HepG2 (cell line): Measurements from ENCODE around the gene RAMP3. TPM values are rescaled to one million over a fixed set of nuclear protein-coding genes. Genes with fewer than 3 reads are reported as not detected.

Experiments
- ATAC-seq: fragments of 200-7000 bp; cut with Tn5 transposase; 3 replicates; pipeline ENCODE4 v1.9.1; 2020; ENCODE audit warnings: mild to moderate bottlenecking, moderate library complexity
- BruUV-seq: library from RNA; stranded (reverse); fragments of 400-500 nt; replicated peaks from 2 replicates; lab custom pipeline; 2021; lab: Mats Ljungman, UMichigan
- CTCF ChIA-PET: fragments of 300-600 bp; formaldehyde crosslinking; extraction: SDS; loops from one replicate; lab custom pipeline; 2021; ENCODE audit warnings: low total read pairs, inconsistent platforms, low intra/inter-chr PET ratio; lab: Yijun Ruan, JAX
- POLR2A ChIA-PET: fragments of 350-600 bp; sonication (Branson Sonifier 250); formaldehyde crosslinking; loops from one replicate; lab custom pipeline; 2020; ENCODE audit warnings: antibody characterized with exemption, inconsistent platforms; lab: Yijun Ruan, JAX
- DNase-seq: peaks from one replicate; pipeline ENCODE4 v3.0.0-alpha.2; 2015; ENCODE audit warnings: low spot score
- FAIRE-seq: peaks from 3 replicates; lab custom pipeline; 2011; peaks lifted over from hg19 to GRCh38; lab: Jason Lieb, UNC
- H2AFZ ChIP-seq: one replicate; pipeline ENCODE4 v1.6.1; 2011; ENCODE audit warnings: low read length, inconsistent platforms
- H3K27ac ChIP-seq: fragments of 300-600 bp; 3 replicates; pipeline ENCODE4 v1.8.0; 2011; ENCODE audit warnings: mixed run types, mild to moderate bottlenecking, mixed read lengths, low read length, inconsistent platforms; ENCODE audit not compliant: insufficient read depth; ENCODE audit errors: extremely low read length
- H3K27me3 ChIP-seq, 2 experiments: fragments of 200-600 bp in 1 of 2; 2 replicates in 1 of 2; 3 replicates in 1 of 2; pipeline versions ENCODE4 v1.6.0 to v1.8.0; 2011; ENCODE audit warnings: low read length in 2 of 2, mild to moderate bottlenecking in 2 of 2, moderate library complexity in 2 of 2, inconsistent platforms in 1 of 2; ENCODE audit not compliant: insufficient read depth in 2 of 2, control insufficient read depth in 1 of 2
- H3K36me3 ChIP-seq, 2 experiments: fragments of 200-600 bp in 1 of 2; replicated peaks in 1 of 2; 2 replicates in 1 of 2; 3 replicates in 1 of 2; pipeline versions ENCODE4 v1.5.1 to v1.8.0; 2011; ENCODE audit warnings: low read length in 2 of 2, inconsistent platforms in 1 of 2; ENCODE audit not compliant: insufficient read depth in 2 of 2, control insufficient read depth in 1 of 2
- H3K4me1 ChIP-seq: 2 replicates; pipeline ENCODE4 v1.5.1; 2012; ENCODE audit warnings: low read length, inconsistent platforms; ENCODE audit not compliant: insufficient read depth
- H3K4me2 ChIP-seq: 2 replicates; pipeline ENCODE4 v1.6.0; 2011; ENCODE audit warnings: low read depth, low read length, inconsistent platforms
- H3K4me3 ChIP-seq, 3 experiments: fragments of 200-600 bp in 1 of 3; sonication (generic), shearing (Covaris generic) in 1 of 3; replicated peaks in 1 of 3; 2 replicates each; pipeline ENCODE4 v1.5.1; 2011 to 2016; ENCODE audit warnings: low read length in 3 of 3, inconsistent platforms in 2 of 3, low read depth in 2 of 3, mild to moderate bottlenecking in 2 of 3, control low read depth in 1 of 3, mixed read lengths in 1 of 3; ENCODE audit not compliant: insufficient read depth in 1 of 3
- H3K79me2 ChIP-seq: one replicate; pipeline ENCODE4 v1.6.1; 2011; ENCODE audit warnings: low read length, inconsistent platforms; ENCODE audit not compliant: insufficient read depth
- H3K9ac ChIP-seq: 2 replicates; pipeline ENCODE4 v1.6.0; 2011; ENCODE audit warnings: mild to moderate bottlenecking, low read depth, low read length, inconsistent platforms; ENCODE audit not compliant: insufficient read depth
- H3K9me3 ChIP-seq: 2 replicates; pipeline ENCODE4 v1.5.1; 2012; ENCODE audit warnings: mild to moderate bottlenecking, low read length
- H4K20me1 ChIP-seq: 2 replicates; pipeline ENCODE4 v1.6.0; 2011; ENCODE audit warnings: inconsistent platforms, mild to moderate bottlenecking, low read length, moderate library complexity; ENCODE audit not compliant: insufficient read depth
- BHLHE40 ChIP-seq: IDR thresholded peaks from 2 replicates; pipeline ENCODE4 v1.6.1; 2011; ENCODE audit warnings: low read length, improper control_type of control experiment
- GTF3A ChIP-seq: sonication (generic); formaldehyde crosslinking; conservative IDR thresholded peaks from 2 replicates; pipeline ENCODE4 v1.4.0; 2020; ENCODE audit warnings: mild to moderate bottlenecking, missing genetic modification reagents
- NR2F6 ChIP-seq, 2 experiments: IDR thresholded peaks; 2 replicates each; pipeline ENCODE4 v1.6.1; 2016; ENCODE audit warnings: antibody characterized with exemption in 1 of 2, mild to moderate bottlenecking in 1 of 2
- PHF20 ChIP-seq: sonication (generic); formaldehyde crosslinking; IDR thresholded peaks from 2 replicates; pipeline ENCODE4 v1.5.0; 2020; ENCODE audit warnings: mild to moderate bottlenecking, missing genetic modification reagents
- RCOR2 ChIP-seq: IDR thresholded peaks from 2 replicates; pipeline ENCODE4 v1.6.1; 2016; ENCODE audit warnings: missing biosample characterization, missing genetic modification reagents
- ZBTB7A ChIP-seq: sonication (generic); formaldehyde crosslinking; IDR thresholded peaks from 2 replicates; pipeline ENCODE4 v1.8.0; 2022; ENCODE audit warnings: mild to moderate bottlenecking, missing genetic modification reagents
- ZKSCAN5 ChIP-seq: sonication (generic); formaldehyde crosslinking; IDR thresholded peaks from 2 replicates; pipeline ENCODE4 v1.5.1; 2020; ENCODE audit warnings: mild to moderate bottlenecking, missing genetic modification reagents
- ZNF558 ChIP-seq: sonication (generic); formaldehyde crosslinking; IDR thresholded peaks from 2 replicates; pipeline ENCODE4 v1.9.0; 2022; ENCODE audit warnings: mild to moderate bottlenecking, missing genetic modification reagents, borderline replicate concordance
- ZNF570 ChIP-seq: sonication (generic); formaldehyde crosslinking; IDR thresholded peaks from 2 replicates; pipeline ENCODE4 v1.4.0; 2020; ENCODE audit warnings: mild to moderate bottlenecking, missing genetic modification reagents, borderline replicate concordance
- ZNF629 ChIP-seq: sonication (generic); formaldehyde crosslinking; conservative IDR thresholded peaks from 2 replicates; pipeline ENCODE4 v1.5.0; 2020; ENCODE audit warnings: missing genetic modification reagents
- ZNF790 ChIP-seq: sonication (generic); formaldehyde crosslinking; IDR thresholded peaks from 2 replicates; pipeline ENCODE4 v1.8.0; 2022; ENCODE audit warnings: missing genetic modification reagents, mild to moderate bottlenecking, borderline replicate concordance
- ZNF850 ChIP-seq: sonication (generic); formaldehyde crosslinking; conservative IDR thresholded peaks from 2 replicates; pipeline ENCODE4 v1.9.0; 2021; ENCODE audit warnings: mild to moderate bottlenecking, missing genetic modification reagents
- ZNF879 ChIP-seq: sonication (generic); formaldehyde crosslinking; IDR thresholded peaks from 2 replicates; pipeline ENCODE4 v1.8.1; 2023; ENCODE audit warnings: missing genetic modification reagents
- WGBS: methylation state at CpG from one replicate; pipeline ENCODE4 v1.1.6; 2017; ENCODE audit warnings: low lambda C conversion rate; 5-methylcytosine and 5-hydroxymethylcytosine counted together
- in situ Hi-C: cut with HindIII; loops from 2 replicates; pipeline ENCODE4 v1.10.0; 2017; ENCODE audit warnings: low pct_unique_long_range_greater_than_20kb; ENCODE audit not compliant: extremely low pct_ligation_motif_present
- intact Hi-C: fragments of 100-400 bp; cut with micrococcal nuclease; formaldehyde crosslinking; loops from one replicate; pipeline ENCODE4 v1.10.0; 2022; ENCODE audit not compliant: unreplicated experiment
- polyA plus RNA-seq, 8 experiments: library from polyadenylated mRNA; depleted of rRNA in 3 of 8; stranded (reverse) in 7 of 8; unstranded in 1 of 8; fragments of >200 nt; fragmentation: Illumina TruSeq in 4 of 8; extraction: Trizol in 4 of 8; gene quantifications; 2 replicates each; pipeline versions ENCODE4 v1.2.1 to v1.2.3, GENCODE V29; 2011 to 2016; ENCODE audit warnings: low read depth in 4 of 8, missing spikeins in 1 of 8, mixed read lengths in 1 of 8; ENCODE audit not compliant: insufficient read depth in 1 of 8
- total RNA-seq, 5 experiments: library from RNA; depleted of rRNA; stranded (reverse); fragments of >200 nt; fragmentation: Illumina TruSeq; extraction: Trizol; gene quantifications; 2 replicates each; pipeline ENCODE4 v1.2.3, GENCODE V29; 2016; ENCODE audit warnings: low read depth in 1 of 5
- TF ChIP-seq, protein P1 (sequence below): sonication (generic); formaldehyde crosslinking; IDR thresholded peaks from 2 replicates; pipeline ENCODE4 v1.5.0; 2020; ENCODE audit warnings: mild to moderate bottlenecking, missing genetic modification reagents
- TF ChIP-seq, protein P2 (sequence below): IDR thresholded peaks from 2 replicates; pipeline ENCODE4 v1.6.1; 2016; ENCODE audit warnings: control low read depth
- TF ChIP-seq, protein P3 (sequence below): IDR thresholded peaks from 2 replicates; pipeline ENCODE4 v1.6.1; 2012; ENCODE audit warnings: inconsistent platforms
- TF ChIP-seq, protein P4 (sequence below): fragments of 450-650 bp; IDR thresholded peaks from 2 replicates; pipeline ENCODE4 v1.6.1; 2016
- TF ChIP-seq, protein P5 (sequence below), 2 experiments: sonication (generic) in 1 of 2; formaldehyde crosslinking in 1 of 2; IDR thresholded peaks; 2 replicates each; pipeline versions ENCODE4 v1.4.0 to v1.6.1; 2018 to 2020; ENCODE audit warnings: missing genetic modification reagents in 2 of 2, borderline replicate concordance in 1 of 2, low read depth in 1 of 2, mild to moderate bottlenecking in 1 of 2, missing biosample characterization in 1 of 2

The RAMP3 gene
- total and polyA plus RNA-seq, 2 of the 13 experiments (the other 11 are each of a cell fraction or from before 2014, with no cell fraction given) = not detected

DNA sequence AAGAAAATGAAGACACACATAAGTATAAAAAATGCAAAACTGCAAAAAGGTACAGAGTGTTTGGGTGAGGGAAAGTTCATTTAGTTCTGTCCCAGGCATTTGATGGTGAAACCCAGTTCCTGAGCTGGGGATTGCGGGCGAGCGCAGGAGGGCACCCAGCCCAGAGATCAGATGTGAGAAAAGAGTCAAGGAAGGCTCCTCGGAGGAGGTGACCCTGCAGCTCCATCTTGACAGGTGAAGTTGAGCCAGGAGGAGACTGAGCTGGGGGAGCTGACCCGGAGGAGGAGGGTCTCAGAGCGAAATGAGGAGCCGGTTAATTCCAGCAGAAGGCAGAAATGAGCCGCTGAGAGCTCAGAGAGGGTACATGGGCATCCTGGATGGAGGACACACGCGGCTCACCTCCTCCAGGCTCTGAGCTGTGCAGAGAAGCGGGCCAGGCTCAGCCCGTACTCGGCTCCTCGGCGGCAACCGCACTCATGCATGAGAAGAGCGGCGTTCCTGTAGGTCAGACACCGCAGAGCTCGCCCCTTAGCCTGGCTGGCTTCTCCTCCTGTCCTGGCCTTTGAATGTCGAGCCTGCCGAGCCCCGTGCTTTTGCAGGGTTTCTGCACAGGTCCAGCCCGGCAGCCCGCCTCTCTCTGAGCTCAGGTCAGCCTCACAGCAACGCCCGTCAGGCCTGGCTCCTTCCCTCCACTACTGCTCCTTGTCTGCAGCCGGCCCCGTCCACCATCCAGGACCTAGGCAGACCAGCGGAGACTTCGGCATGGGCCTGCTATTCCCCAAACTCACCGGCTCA is 9.5 kb upstream of the RAMP3 start (continued):
- TF ChIP-seq, protein P1, sequence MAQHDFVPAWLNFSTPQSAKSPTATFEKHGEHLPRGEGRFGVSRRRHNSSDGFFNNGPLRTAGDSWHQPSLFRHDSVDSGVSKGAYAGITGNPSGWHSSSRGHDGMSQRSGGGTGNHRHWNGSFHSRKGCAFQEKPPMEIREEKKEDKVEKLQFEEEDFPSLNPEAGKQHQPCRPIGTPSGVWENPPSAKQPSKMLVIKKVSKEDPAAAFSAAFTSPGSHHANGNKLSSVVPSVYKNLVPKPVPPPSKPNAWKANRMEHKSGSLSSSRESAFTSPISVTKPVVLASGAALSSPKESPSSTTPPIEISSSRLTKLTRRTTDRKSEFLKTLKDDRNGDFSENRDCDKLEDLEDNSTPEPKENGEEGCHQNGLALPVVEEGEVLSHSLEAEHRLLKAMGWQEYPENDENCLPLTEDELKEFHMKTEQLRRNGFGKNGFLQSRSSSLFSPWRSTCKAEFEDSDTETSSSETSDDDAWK (CRISPR knock-in tag) = no peak
- TF ChIP-seq NR2F6 (IDR thresholded peaks at IDR 0.05) (no peak), NR2F6 (CRISPR knock-in tag; IDR thresholded peaks at IDR 0.05) (no peak), PHF20 (CRISPR knock-in tag) (no peak), ZKSCAN5 (CRISPR knock-in tag) (no peak), ZNF879 (CRISPR knock-in tag) (no peak), GTF3A (CRISPR knock-in tag) (no peak), ZNF629 (no peak), RCOR2 (CRISPR knock-in tag) (no peak)

DNA sequence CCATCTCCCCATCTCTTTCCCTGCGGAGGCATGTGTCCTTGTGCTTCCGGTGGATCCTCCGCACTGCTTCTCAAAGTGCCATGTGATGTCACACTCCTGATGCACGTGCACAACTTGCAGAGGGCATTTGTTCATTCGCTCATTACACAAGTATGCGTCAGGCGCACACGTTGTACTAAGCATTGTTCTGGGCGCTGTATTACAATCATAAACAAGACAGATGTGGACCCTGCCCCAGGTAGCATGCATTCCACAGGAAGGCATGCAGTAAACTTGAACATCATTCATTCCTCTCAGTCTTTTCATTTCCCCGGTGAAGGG is 9.0 kb upstream of the RAMP3 start:
- Histone ChIP-seq H4K20me1 (no peaks in the 10 kb centered on the region), H3K4me1 (no peaks in the 10 kb centered on the region), H3K36me3 (no peaks in the 10 kb centered on the region), H3K27ac (no peak overlapping the region), H3K27me3 (peaks cover 4 to 52% of the 10 kb centered on the region in 2 experiments; a peak in 3 of 5 replicates), H3K79me2 (no peaks in the 10 kb centered on the region), H3K4me3 (no peak overlapping the region), H3K9ac (no peak overlapping the region), H2AFZ (no peak overlapping the region), H3K4me2 (no peak overlapping the region), H3K9me3 (no peaks in the 10 kb centered on the region)
- intact Hi-C loops = no loop called here
- POLR2A ChIA-PET = no interaction called here
- 55% methylated on average over 10 of the region's 10 CpGs for WGBS
- in situ Hi-C loops = no loop called here
- no TSS peak for BruUV-seq
- CTCF ChIA-PET = no interaction called here
- no peak for DNase-seq
- no peak for ATAC-seq
- FAIRE-seq = no peak
- TF ChIP-seq ZBTB7A (CRISPR knock-in tag) (no peak), ZNF558 (no peak), ZNF570 (CRISPR knock-in tag) (no peak), BHLHE40 (peak; percentile 78), ZNF790 (CRISPR knock-in tag) (no peak), ZNF850 (CRISPR knock-in tag) (no peak)
- TF ChIP-seq, protein P2, sequence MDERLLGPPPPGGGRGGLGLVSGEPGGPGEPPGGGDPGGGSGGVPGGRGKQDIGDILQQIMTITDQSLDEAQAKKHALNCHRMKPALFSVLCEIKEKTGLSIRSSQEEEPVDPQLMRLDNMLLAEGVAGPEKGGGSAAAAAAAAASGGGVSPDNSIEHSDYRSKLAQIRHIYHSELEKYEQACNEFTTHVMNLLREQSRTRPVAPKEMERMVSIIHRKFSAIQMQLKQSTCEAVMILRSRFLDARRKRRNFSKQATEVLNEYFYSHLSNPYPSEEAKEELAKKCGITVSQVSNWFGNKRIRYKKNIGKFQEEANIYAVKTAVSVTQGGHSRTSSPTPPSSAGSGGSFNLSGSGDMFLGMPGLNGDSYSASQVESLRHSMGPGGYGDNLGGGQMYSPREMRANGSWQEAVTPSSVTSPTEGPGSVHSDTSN = no peak
- TF ChIP-seq, protein P3, sequence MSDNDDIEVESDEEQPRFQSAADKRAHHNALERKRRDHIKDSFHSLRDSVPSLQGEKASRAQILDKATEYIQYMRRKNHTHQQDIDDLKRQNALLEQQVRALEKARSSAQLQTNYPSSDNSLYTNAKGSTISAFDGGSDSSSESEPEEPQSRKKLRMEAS = no peak
- TF ChIP-seq, protein P4, sequence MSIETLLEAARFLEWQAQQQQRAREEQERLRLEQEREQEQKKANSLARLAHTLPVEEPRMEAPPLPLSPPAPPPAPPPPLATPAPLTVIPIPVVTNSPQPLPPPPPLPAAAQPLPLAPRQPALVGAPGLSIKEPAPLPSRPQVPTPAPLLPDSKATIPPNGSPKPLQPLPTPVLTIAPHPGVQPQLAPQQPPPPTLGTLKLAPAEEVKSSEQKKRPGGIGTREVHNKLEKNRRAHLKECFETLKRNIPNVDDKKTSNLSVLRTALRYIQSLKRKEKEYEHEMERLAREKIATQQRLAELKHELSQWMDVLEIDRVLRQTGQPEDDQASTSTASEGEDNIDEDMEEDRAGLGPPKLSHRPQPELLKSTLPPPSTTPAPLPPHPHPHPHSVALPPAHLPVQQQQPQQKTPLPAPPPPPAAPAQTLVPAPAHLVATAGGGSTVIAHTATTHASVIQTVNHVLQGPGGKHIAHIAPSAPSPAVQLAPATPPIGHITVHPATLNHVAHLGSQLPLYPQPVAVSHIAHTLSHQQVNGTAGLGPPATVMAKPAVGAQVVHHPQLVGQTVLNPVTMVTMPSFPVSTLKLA = peak; percentile 42
- TF ChIP-seq, protein P5, sequence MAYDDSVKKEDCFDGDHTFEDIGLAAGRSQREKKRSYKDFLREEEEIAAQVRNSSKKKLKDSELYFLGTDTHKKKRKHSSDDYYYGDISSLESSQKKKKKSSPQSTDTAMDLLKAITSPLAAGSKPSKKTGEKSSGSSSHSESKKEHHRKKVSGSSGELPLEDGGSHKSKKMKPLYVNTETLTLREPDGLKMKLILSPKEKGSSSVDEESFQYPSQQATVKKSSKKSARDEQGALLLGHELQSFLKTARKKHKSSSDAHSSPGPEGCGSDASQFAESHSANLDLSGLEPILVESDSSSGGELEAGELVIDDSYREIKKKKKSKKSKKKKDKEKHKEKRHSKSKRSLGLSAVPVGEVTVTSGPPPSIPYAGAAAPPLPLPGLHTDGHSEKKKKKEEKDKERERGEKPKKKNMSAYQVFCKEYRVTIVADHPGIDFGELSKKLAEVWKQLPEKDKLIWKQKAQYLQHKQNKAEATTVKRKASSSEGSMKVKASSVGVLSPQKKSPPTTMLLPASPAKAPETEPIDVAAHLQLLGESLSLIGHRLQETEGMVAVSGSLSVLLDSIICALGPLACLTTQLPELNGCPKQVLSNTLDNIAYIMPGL (CRISPR knock-in tag; IDR thresholded peaks at IDR 0.05; ENCODE audit: borderline replicate concordance in 1 of 2, low read depth in 1 of 2) = no peak
